ENCODE measurements around the gene ELL2. TPM values are rescaled to one million over a fixed set of nuclear protein-coding genes. Genes with fewer than 3 reads are reported as not detected.

ELL2 gene
- total and polyA plus RNA-seq, 2 donors (not counting 1 experiment from before 2014, with no cell fraction given): 7.2 to 27.0 TPM

- H3K4me2 ChIP-seq (replicated peaks; ENCODE audit: low read depth, low read length, poor library complexity, severe bottlenecking): no peak overlapping the region
- Mint-ChIP-seq H3K27ac (no peak overlapping the region), H3K27me3 (no peaks in the 10 kb centered on the region), H3K4me3 (no peak overlapping the region), H3K9me3 (ENCODE audit: insufficient read depth) (no peaks in the 10 kb centered on the region), H3K4me1 (no peaks in the 10 kb centered on the region)
- ChIA-PET CTCF (no interaction called here), POLR2A (no interaction called here)
- DNase-seq (no peak), ATAC-seq (ENCODE audit: low read depth) (no peak)
- no peaks in the 10 kb centered on the region for H4K20me1 ChIP-seq (ENCODE audit: control insufficient read depth, insufficient read depth, low read length, poor library complexity, severe bottlenecking)
- no peaks in the 10 kb centered on the region for H3K9me3 ChIP-seq (ENCODE audit: control extremely low read depth in 1 of 3, control insufficient read depth in 2 of 3, insufficient read depth in 1 of 3, low read length in 2 of 3)
- H2AFZ ChIP-seq (ENCODE audit: insufficient read depth, low read depth, low read length, poor library complexity, severe bottlenecking): no peak overlapping the region
- H3K9ac ChIP-seq (ENCODE audit: low read length): no peak overlapping the region
- no peak overlapping the region for H3K27ac ChIP-seq (ENCODE audit: low read length in 2 of 2)
- H3K27me3 ChIP-seq (replicated peaks in 1 of 4; ENCODE audit: control extremely low read depth in 1 of 4, control insufficient read depth in 3 of 4, insufficient read depth in 4 of 4, low read length in 3 of 4): no peaks in the 10 kb centered on the region
- whole genome bisulfite sequencing (ENCODE audit: insufficient coverage): no CpG with 5 or more reads among the region's 2 CpGs
- H3K4me1 ChIP-seq (ENCODE audit: control insufficient read depth in 2 of 2, insufficient read depth in 2 of 2, low read length in 2 of 2): no peaks in the 10 kb centered on the region
- no peak overlapping the region for H3K4me3 ChIP-seq (ENCODE audit: control extremely low read depth in 1 of 5, extremely low read depth in 1 of 5, insufficient read depth in 1 of 5, low read depth in 2 of 5, low read length in 4 of 5)
- H3K79me2 ChIP-seq (ENCODE audit: control insufficient read depth, insufficient read depth, low read length): no peaks in the 10 kb centered on the region
- no peak for TF ChIP-seq EZH2 (IDR thresholded peaks at IDR 0.05; ENCODE audit: borderline replicate concordance, insufficient read depth, low read depth, low read length, poor library complexity, severe bottlenecking)
- no peak for TF ChIP-seq CTCF (IDR thresholded peaks at IDR 0.05)
- no peaks in the 10 kb centered on the region for H3K36me3 ChIP-seq (replicated peaks in 1 of 2; ENCODE audit: control extremely low read depth in 1 of 2, control insufficient read depth in 1 of 2, extremely low read depth in 1 of 2, insufficient read depth in 2 of 2, low read length in 1 of 2)
- intact Hi-C loops (cut with micrococcal nuclease): no loop called here
These were observed 24.4 kb upstream of the ELL2 start for GRCh38 chr5:95986001-95986400.

GRCh38 chr5:95985249-95985648, 23.6 kb upstream of the ELL2 start:
- no CpG with 5 or more reads among the region's 1 CpG for WGBS (ENCODE audit: insufficient coverage)
- Histone ChIP-seq H3K79me2 (ENCODE audit: control insufficient read depth, insufficient read depth, low read length) (no peaks in the 10 kb centered on the region), H3K9ac (ENCODE audit: low read length) (no peak overlapping the region), H3K4me2 (replicated peaks; ENCODE audit: low read depth, low read length, poor library complexity, severe bottlenecking) (no peak overlapping the region), H3K9me3 (ENCODE audit: control extremely low read depth in 1 of 3, control insufficient read depth in 2 of 3, insufficient read depth in 1 of 3, low read length in 2 of 3) (no peaks in the 10 kb centered on the region), H3K27me3 (replicated peaks in 1 of 4; ENCODE audit: control extremely low read depth in 1 of 4, control insufficient read depth in 3 of 4, insufficient read depth in 4 of 4, low read length in 3 of 4) (no peaks in the 10 kb centered on the region), H2AFZ (ENCODE audit: insufficient read depth, low read depth, low read length, poor library complexity, severe bottlenecking) (no peak overlapping the region), H4K20me1 (ENCODE audit: control insufficient read depth, insufficient read depth, low read length, poor library complexity, severe bottlenecking) (no peaks in the 10 kb centered on the region), H3K36me3 (replicated peaks in 1 of 2; ENCODE audit: control extremely low read depth in 1 of 2, control insufficient read depth in 1 of 2, extremely low read depth in 1 of 2, insufficient read depth in 2 of 2, low read length in 1 of 2) (no peaks in the 10 kb centered on the region), H3K4me1 (ENCODE audit: control insufficient read depth in 2 of 2, insufficient read depth in 2 of 2, low read length in 2 of 2) (no peaks in the 10 kb centered on the region), H3K27ac (ENCODE audit: low read length in 2 of 2) (no peak overlapping the region), H3K4me3 (ENCODE audit: control extremely low read depth in 1 of 5, extremely low read depth in 1 of 5, insufficient read depth in 1 of 5, low read depth in 2 of 5, low read length in 4 of 5) (no peak overlapping the region)
- Mint-ChIP-seq H3K4me3 (no peak overlapping the region), H3K9me3 (ENCODE audit: insufficient read depth) (no peaks in the 10 kb centered on the region), H3K27ac (no peak overlapping the region), H3K4me1 (no peaks in the 10 kb centered on the region), H3K27me3 (no peaks in the 10 kb centered on the region)
- ATAC-seq (ENCODE audit: low read depth) (no peak), DNase-seq (no peak)
- TF ChIP-seq EZH2 (IDR thresholded peaks at IDR 0.05; ENCODE audit: borderline replicate concordance, insufficient read depth, low read depth, low read length, poor library complexity, severe bottlenecking): no peak
- intact Hi-C loops (cut with micrococcal nuclease): no loop called here
- POLR2A ChIA-PET: no interaction called here
- CTCF ChIA-PET: no interaction called here
